ENCODE data around the gene ERC2.

Gene ERC2

GRCh38 chr3:55946574-55947160 lies 521.6 kb downstream of the ERC2 start:
- no peak for DNase-seq (ENCODE audit: low read depth in 2 of 3, low spot score in 2 of 3)

- DNase-seq (ENCODE audit: low read depth in 2 of 3, low spot score in 2 of 3): no peak
Observed at GRCh38 chr3:55942868-55943267, 525.4 kb downstream of the ERC2 start.

GRCh38 chr3:55939287-55939686 lies 529.0 kb downstream of the ERC2 start:
- no peak for DNase-seq (ENCODE audit: low read depth in 2 of 3, low spot score in 2 of 3)

GRCh38 chr3:55937301-55937700 lies 531.0 kb downstream of the ERC2 start:
- no peak for DNase-seq (ENCODE audit: low read depth in 2 of 3, low spot score in 2 of 3)

DNA sequence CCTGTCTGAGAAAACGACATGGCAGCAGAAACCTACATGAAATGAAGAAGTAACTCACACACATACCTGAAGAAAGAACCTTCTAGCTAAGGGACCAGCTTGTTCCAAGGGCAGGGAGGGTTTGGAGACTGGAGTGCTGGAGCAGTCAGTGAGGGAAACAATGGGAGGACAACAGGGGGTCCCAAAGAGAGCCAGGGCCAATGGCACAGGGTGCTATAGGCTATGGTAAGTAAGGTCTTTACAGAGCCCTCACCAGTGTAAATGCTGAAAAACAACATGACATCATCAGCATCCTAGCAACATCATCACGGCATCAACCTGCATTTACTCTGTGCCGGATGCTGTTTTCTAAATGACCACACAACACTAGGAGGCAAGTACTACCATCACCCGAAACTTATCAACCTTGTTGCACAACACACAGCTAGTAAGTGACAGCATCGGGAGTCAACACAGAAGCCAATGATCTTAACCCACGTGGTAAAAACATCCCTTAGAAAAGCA lies 531.7 kb downstream of the ERC2 start:
- no peak for DNase-seq (ENCODE audit: low read depth in 2 of 3, low spot score in 2 of 3)

- DNase-seq (ENCODE audit: low read depth in 2 of 3, low spot score in 2 of 3): no peak
Observed at GRCh38 chr3:55935241-55935640, 533.0 kb downstream of the ERC2 start.

DNA sequence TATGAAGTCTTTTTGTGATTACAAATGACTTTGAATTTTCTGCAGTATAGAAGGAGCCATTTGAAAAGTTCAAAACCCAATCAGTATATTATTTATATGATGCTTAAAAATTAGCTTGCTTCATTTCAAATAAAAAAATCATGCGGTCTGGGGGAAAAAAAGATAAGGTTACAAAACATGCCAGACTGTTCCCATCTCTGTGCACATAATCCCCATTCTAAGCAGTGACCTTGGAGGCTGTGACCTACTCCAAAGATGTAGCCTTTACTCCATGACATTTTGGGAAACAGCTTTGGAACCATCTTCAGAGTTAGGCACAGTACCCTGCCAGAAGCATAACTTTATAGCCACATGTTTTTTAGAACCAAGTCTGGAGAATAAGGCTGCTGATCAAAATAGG lies 533.5 kb downstream of the ERC2 start:
- DNase-seq (ENCODE audit: low read depth in 2 of 3, low spot score in 2 of 3): no peak

- DNase-seq (ENCODE audit: low read depth in 2 of 3, low spot score in 2 of 3): no peak
Observed at GRCh38 chr3:55929154-55929869, 539.0 kb downstream of the ERC2 start.

- DNase-seq (ENCODE audit: low read depth in 2 of 3, low spot score in 2 of 3): no peak
Observed at GRCh38 chr3:55923626-55924025, 544.6 kb downstream of the ERC2 start.

DNA sequence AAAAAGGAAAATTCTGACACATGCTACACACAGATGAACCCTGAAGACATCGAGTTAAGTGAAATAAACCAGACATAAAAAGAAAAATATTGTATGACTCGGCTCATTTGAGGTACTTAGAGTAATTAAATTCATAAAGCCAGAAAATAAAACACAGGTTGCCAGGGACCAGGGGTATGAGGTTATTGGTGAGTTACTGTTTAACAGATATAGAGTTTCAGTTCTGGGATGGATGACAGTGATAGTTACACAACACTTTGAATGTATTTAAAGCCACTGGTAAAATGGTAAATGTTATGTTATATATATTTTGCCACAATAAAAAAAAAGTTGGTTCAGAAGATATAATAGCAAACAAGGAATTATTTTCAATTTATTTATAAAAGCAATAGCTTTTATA lies 545.1 kb downstream of the ERC2 start:
- DNase-seq (ENCODE audit: low read depth in 2 of 3, low spot score in 2 of 3): no peak

DNA sequence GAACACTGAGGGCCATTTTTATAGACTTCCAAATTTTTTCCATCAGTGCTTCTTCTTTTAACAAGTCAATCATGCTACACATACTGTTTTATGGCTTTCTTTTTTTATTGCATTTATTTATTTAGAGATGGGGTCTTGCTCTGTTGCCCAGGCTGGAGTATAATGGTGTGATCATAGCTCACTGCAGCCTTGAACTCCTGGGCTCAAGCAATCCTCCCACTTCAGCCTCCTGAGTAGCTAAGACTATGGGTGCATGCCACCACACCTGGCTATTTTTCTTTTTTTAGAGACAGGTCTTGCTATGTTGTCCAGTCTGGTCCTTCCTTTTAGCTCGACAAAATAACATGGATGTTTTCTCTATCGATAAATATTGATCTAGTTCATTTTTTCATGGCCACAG lies 555.4 kb downstream of the ERC2 start:
- DNase-seq (ENCODE audit: low read depth in 2 of 3, low spot score in 2 of 3): no peak

GRCh38 chr3:55911266-55911665 lies 557.0 kb downstream of the ERC2 start:
- DNase-seq (ENCODE audit: low read depth in 2 of 3, low spot score in 2 of 3): no peak

DNA sequence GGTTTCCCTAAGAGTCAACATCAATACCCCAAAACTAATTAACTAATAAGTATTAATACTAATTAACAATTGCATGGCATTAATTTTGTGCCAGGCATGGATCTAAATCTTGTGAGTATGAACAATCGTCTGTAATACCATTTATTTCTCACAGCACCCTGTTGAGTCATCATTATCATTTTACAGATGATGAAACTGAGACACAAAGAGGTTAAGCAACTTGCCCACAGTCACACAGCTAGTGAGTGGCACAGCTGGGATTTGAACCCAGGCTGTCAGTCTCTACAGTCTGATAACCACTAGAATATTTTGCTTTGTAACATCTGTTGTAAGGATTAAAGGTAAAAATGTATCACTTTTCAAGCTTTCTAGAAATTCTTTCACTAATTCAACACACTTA lies 557.7 kb downstream of the ERC2 start:
- DNase-seq (ENCODE audit: low read depth in 2 of 3, low spot score in 2 of 3): no peak

GRCh38 chr3:55909373-55909772 lies 558.9 kb downstream of the ERC2 start:
- DNase-seq (ENCODE audit: low read depth in 2 of 3, low spot score in 2 of 3): no peak

- DNase-seq (ENCODE audit: low read depth in 2 of 3, low spot score in 2 of 3): no peak
Observed at GRCh38 chr3:55907616-55908015, 560.7 kb downstream of the ERC2 start.

- no peak for DNase-seq (ENCODE audit: low read depth in 2 of 3, low spot score in 2 of 3)
Observed at GRCh38 chr3:55906896-55907295, 561.4 kb downstream of the ERC2 start.

DNA sequence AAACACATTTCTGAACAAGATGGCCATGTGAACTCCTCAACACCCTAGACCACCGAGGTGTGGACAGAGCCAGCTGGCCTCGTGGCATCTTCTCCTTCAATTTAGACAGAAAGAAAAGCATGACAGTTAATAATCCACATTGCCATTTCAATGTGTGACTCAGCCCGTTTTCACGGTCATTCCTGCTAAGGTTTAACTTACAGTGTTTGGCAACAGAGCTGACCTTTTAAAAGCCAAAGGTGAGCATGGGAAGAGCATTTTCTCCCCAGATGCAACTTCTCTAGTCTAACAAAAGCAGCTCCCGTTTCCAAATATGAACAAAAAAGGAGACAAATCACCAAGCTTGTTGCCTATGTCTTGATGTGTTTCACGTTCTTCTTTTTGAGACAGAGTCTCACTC lies 563.6 kb downstream of the ERC2 start:
- DNase-seq (ENCODE audit: low read depth in 2 of 3, low spot score in 2 of 3): no peak

DNA sequence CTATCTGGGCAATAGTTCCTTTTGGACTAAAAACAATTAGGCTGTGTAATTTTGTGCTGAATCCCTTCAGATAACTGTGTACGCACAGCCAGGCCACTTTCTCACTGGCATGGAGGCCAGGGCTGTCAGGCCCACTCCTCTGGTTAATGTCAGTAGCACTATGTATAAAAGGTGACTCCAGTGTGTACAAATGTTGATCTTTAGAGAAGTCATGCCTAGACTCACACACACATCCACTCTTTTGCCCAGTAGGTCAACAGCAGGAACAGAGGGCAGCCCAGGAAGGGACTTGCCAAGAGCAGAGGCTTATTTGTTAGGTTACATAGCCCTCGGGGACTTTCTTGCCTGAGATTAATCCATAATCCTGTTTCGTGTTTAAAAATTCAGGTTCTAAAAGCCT lies 564.6 kb downstream of the ERC2 start:
- no peak for DNase-seq (ENCODE audit: low read depth in 2 of 3, low spot score in 2 of 3)

- DNase-seq (ENCODE audit: low read depth in 2 of 3, low spot score in 2 of 3): no peak
Observed at GRCh38 chr3:55902221-55902900, 565.9 kb downstream of the ERC2 start.

- DNase-seq (ENCODE audit: low read depth in 2 of 3, low spot score in 2 of 3): no peak
Observed at GRCh38 chr3:55899887-55900286, 568.4 kb downstream of the ERC2 start.

- no peak for DNase-seq (ENCODE audit: low read depth in 2 of 3, low spot score in 2 of 3)
Observed at GRCh38 chr3:55897573-55898224, 570.6 kb downstream of the ERC2 start.

Measured in activated CD8-positive, alpha-beta memory T cell treated with anti-CD3 and anti-CD28 coated beads for 48 hours (primary cell).